Measurements from ENCODE around the gene LTA.

Gene LTA

DNA sequence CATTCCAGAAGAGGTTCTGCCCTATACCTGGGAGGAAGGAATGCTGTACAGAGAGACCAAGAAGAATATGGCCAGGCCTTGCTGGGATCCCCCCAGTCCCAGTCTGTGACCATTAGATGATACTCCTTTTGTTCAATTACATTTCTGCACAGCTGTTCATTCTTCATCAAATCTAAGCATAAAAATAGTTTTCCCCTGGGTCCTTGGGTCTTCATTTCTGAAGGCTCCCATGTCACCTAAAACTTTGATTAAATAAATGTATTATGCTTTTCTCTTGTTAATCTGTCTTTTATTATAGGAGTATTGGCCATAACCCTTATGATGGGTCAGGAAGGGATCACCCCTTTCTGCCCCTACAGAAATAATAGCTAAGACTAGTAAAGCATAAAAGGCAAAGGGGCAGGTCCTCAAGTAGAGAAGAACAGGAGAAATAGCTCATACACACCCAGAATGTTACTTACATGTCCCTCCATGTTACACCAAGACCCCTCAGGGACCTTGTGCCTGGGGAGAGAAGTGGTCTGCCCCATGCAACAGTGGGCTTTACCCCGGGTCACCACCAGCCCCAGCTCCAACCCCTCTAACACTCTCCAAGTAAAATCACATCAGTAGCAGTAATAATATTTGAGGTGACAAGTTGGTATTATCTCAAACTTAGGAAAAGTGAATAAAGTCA, 2.1 kb upstream of the LTA start:
- no peak for DNase-seq (ENCODE audit: low spot score)

DNA sequence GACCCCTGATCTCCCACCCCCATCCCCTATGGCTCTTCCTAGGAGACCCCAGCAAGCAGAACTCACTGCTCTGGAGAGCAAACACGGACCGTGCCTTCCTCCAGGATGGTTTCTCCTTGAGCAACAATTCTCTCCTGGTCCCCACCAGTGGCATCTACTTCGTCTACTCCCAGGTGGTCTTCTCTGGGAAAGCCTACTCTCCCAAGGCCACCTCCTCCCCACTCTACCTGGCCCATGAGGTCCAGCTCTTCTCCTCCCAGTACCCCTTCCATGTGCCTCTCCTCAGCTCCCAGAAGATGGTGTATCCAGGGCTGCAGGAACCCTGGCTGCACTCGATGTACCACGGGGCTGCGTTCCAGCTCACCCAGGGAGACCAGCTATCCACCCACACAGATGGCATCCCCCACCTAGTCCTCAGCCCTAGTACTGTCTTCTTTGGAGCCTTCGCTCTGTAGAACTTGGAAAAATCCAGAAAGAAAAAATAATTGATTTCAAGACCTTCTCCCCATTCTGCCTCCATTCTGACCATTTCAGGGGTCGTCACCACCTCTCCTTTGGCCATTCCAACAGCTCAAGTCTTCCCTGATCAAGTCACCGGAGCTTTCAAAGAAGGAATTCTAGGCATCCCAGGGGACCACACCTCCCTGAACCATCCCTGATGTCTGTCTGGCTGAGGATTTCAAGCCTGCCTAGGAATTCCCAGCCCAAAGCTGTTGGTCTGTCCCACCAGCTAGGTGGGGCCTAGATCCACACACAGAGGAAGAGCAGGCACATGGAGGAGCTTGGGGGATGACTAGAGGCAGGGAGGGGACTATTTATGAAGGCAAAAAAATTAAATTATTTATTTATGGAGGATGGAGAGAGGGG, 1.4 kb downstream of the LTA start:
- DNase-seq (ENCODE audit: low spot score): no peak

GRCh38 chr6:31574106-31575061, 2.3 kb downstream of the LTA start:
- no peak for DNase-seq (ENCODE audit: low spot score)

GRCh38 chr6:31575335-31575901, 3.3 kb downstream of the LTA start, which contains the start of gene TNF:
TNF (plus strand) TSS chr6:31575565; CDS start chr6:31575742, 177 bp downstream.
- no peak for DNase-seq (ENCODE audit: low spot score)

GRCh38 chr6:31575952-31576685, 4.0 kb downstream of the LTA start:
- no peak for DNase-seq (ENCODE audit: low spot score)

GRCh38 chr6:31576897-31577578, 4.9 kb downstream of the LTA start:
- no peak for DNase-seq (ENCODE audit: low spot score)

GRCh38 chr6:31577579-31577966, 5.5 kb downstream of the LTA start:
- DNase-seq (ENCODE audit: low spot score): no peak

GRCh38 chr6:31578184-31579118, 6.4 kb downstream of the LTA start:
- no peak for DNase-seq (ENCODE audit: low spot score)

GRCh38 chr6:31579119-31579505, 7.0 kb downstream of the LTA start:
- no peak for DNase-seq (ENCODE audit: low spot score)

GRCh38 chr6:31579546-31580437, 7.7 kb downstream of the LTA start:
- DNase-seq (ENCODE audit: low spot score): no peak

DNA sequence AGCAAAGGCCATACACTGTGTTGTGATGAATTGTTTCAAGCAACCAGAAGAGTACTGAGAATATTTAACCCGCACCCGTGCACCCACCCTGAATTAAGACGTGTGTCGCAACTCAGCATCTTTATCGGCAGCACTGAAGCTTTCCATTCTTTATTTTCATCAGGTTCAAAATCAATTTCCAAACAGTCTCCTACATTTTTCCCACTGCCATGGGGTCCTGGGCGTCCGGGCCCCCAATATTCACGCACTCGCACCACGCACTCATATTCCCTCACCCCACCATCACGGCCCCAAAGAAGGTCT, 8.3 kb downstream of the LTA start:
- DNase-seq (ENCODE audit: low spot score): no peak

- peak; percentile 80 for DNase-seq (ENCODE audit: low spot score)
These were observed 8.8 kb downstream of the LTA start for GRCh38 chr6:31580807-31581433.

DNA sequence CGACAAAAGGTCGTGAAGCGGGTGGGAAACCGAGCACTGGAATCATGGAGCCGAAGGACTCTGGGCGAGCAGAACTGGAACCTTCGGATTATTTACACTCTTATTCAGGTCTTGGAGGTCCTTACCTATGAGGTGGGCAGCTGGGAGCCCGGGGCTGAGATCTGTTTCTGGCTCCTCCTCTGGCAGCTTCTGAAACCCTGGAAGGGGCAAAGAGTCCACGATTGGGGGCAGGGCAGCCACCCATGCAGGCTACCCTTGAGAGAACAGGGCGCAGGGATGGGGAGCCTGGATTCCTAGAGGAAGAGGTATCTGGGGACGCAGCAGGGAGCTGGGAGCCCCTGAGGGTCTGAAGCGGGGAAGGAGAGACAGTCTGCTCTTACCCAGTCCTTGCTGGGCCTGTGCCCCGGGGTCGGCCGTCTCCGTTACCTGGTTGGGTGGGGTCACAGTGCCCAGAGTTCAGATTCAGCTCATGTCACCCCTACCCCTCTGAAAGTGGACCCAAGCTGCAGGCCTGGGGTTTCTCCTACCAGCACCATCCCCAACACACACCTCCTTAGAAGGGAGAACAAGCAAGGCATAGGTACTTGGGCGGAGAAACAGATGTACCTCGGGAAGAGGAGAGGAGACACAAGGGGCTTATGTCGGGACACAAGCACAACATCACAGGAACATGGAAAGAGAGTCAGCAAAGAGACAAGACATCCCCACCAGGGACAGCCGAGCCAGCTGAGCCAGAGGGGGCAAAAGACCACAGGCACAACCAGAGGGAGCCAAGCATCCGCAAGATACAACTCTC, 9.5 kb downstream of the LTA start:
- DNase-seq (ENCODE audit: low spot score): no peak

DNA sequence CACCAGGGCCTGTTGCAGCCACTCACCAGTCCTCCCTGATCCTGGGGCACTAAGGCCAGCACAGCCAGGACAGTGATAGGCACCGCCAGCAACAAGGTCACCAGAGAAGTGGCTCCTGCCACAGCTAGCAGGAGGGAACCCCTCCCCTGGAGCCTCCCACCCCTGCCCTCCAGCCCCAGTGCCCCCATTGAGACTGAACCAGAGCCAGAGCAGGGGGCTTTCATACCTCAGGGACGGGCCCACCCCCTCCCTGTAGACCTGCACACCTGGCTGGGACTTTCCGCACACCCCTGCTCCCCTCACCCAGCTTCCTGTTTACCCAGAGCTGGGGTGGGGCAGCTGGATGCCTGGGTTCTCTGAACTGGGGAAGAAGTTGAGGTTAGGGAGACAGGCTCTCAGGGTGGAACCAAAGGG, 10.1 kb downstream of the LTA start, which contains the start of gene LTB:
LTB (minus strand) TSS at position 195 of the 414 bp plus-strand sequence; CDS start at position 188, 7 bp downstream.
- no peak for DNase-seq (ENCODE audit: low spot score)

DNA sequence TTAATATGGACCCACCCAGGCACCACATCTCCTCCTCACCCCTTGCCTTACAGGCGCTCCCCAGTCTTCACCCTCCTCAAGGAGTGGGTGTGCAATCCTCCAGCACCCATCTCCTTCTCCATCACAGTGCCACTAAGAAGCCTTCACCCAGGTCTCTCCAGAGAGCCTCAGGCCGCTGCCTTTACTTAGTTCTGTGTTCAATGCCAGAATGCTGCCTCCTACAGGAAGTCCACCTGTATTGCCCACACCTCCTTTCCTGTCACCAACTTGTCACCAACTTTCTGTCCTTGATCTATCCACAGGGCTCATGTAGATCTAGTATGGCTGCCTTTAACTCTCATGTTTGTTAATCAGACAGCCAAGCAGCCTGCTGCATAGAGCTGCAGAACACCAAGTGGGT, 13.4 kb downstream of the LTA start:
- DNase-seq (ENCODE audit: low spot score): no peak

DNA sequence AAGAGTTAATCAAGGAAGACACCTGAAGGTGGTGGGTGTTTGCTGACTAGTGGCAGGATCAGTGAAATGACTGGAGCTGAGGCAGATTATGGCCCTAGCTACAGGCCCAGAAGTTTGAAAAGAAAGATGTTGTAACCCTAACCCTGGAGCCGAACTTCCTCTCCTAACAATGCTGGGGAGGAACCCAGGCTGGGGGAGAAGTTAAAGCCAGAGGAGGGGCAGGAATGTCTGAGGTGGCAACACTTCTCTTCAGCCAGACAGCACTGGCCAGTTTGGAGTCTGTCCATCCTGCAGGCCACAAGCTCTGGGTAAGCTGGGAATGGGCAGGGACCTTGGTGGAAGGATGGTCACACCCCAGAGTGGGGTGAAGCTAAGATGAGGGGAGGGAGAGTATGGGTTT, 13.9 kb downstream of the LTA start, which contains the start of gene LST1:
LST1 (plus strand) TSS at position 270 of the 400 bp plus-strand sequence. CDS start 1,023 bp downstream, outside the sequence.
- no peak for DNase-seq (ENCODE audit: low spot score)
